ENCODE results near the gene RNF149.
"Not testable (repeated sequence)": the region's sequence is repeated elsewhere in the genome, so short reads cannot be mapped to it uniquely, and the experiment has no call there.

RNF149 gene

DNA sequence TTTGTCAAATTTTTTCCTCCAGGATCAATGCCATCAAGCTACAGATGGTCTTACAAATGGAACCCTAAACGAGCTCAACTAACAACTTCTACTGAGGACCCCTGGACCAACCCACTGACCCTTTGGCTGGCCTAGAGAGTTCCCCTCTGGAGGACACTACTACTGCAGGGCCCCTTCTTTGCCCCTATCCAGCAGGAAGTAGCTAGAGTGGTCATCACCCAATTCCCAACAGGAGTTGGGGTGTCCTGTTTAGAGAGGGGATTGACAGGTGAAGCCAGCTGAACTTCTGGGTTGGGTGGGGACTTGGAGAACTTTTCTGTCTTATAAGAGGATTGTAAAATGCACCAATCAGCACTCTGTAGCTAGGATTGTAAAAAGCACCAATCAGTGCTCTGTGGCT lies 72.5 kb downstream of the RNF149 start:
- not testable (repeated sequence) for DNase-seq (ENCODE audit: low read depth in 3 of 3, low spot score in 1 of 3)

DNA sequence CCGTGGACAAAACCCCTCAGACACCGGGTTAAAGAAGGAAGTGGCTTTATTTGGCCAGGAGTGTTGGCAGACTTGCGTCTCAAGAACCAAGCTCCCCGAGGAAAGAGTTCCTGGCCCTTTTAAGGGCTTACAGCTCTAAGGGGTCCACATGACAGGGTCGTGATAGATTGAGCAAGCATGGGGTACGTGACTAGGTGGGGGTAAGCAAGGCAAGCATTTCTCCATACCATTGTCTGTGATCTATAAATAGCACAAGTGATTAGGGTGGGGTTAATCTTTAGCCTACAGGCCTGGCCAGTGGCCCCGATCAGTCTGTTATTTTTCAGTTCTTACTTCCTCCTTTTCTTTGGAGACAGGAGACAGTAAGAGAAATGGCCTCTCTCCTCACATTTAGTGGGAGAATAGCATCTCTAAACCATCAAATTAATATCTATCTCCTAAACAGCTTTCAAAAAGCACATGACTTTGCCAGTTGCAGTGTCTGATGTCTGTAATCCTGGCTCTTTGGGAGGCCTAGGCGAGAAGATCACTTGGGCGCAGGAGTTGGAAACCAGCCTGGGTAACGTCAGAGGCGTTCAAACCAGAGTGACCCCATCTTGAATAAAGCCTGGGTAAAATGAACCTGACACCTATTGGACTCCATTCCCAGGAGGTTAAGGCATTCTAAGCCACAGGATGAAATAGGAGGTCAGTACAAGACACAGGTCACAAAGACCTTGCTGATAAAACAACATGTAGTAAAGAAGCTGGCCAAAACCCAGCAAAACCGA lies 74.1 kb downstream of the RNF149 start:
- DNase-seq (ENCODE audit: low read depth in 3 of 3, low spot score in 1 of 3) = no peak

DNA sequence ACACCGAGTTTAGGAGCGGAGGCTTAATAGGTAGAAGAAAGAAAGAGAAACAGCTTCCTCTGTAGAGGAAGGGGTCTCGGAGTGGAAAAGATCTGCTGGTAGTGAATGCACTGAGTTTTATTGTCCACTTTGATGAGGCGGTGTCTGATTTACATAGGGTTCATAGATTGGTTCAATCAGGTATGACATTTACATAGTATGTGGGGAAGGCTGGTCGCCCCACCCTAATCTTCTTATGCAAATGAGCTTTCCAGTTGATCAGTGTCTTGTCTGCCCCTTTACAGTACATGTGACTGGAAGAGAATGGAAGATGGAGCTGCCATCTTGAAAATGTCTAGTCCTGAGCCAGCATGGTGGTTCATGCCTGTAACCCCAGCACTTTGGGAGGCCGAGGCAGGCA lies 75.7 kb downstream of the RNF149 start:
- DNase-seq (ENCODE audit: low read depth in 3 of 3, low spot score in 1 of 3) = no peak

DNA sequence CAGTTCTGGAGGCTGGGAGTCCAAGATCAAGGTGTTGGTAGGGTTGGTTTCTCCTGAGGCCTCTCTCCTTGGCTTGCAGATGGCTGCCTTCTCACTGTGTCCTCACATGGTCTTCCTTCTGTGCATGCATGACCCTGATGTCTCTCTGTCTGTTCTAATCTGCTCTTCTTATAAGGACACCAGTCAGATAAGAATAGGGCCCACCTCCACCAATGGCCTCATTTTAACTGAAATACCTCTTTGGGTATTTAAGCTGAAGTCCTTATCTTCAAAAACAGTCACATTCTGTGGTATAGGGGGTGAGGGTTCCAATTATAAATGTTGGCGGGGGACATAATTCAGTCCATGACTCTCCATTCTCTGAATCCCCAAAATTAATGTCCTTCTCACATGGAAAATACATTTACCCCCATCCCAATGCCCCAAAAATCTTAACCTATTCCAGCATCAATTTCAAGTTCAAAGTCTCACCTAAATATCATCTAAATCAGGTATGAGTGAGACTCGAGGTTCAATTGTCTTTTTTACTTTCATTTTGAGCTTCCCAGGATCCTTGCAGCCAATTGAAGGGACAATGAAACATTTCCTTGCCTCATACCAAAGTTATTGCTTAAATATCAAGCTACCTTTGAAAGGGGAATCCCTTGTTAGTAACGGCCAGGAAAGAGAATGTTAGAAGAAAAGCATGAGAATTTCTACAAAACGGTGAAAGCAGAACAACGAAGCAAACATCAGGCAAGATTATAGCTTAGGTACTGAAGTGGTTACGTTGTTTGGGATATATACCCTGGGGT lies 76.4 kb downstream of the RNF149 start:
- no peak for DNase-seq (ENCODE audit: low read depth in 3 of 3, low spot score in 1 of 3)

DNA sequence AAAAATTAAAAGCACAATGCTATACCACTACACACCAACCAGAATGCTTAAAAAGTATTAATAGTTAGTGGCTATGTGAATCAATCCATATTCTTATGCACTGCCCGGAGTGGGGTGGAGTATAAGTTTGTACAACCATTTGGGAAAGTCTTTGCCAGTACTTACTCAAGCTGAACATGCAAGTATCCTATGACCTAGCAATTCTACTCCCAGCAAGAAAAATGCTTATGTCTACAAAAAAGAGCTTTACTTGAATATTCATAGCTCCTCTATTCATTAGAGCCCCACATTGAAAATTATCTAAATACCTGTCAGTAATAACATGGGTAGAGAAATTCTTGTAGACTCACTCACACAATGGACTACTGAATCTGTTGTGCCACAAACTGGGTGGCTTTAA lies 77.3 kb downstream of the RNF149 start:
- no peak for DNase-seq (ENCODE audit: low read depth in 3 of 3, low spot score in 1 of 3)

DNA sequence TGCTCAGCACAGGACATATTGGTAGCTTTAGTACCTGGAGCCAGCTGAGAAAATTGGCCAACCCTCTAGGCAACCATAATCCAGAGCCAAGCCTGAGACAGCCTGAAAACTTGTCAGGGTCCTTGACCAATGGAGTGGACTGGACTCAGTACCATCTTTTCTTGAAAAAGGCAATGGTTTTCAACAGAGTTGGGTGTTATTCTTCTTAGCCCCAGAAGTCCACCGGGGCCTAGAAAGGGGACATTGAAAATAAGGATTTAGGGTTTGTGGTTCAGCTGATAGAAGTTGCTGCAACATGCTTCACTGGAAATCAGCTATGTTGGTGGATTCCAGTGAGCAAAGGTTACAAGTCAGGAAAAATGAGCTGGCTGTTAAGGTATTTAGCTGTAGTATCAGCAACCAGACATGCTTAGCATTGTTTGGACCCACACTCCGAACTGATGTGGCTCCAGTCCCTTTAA lies 77.9 kb downstream of the RNF149 start:
- DNase-seq (ENCODE audit: low read depth in 3 of 3, low spot score in 1 of 3) = no peak

Data from stimulated activated CD4-positive, alpha-beta T cell treated with anti-CD3 and anti-CD28 coated beads, TNF-alpha, amount 100 ng/mL, for 1 hour (primary cell).